Measurements from ENCODE around the gene GYS2. TPM values are rescaled to one million over a fixed set of nuclear protein-coding genes. Genes with fewer than 3 reads are reported as not detected.

Gene GYS2
- total and polyA plus RNA-seq, 9 of the 15 experiments (the other 6 are each of a cell fraction or from before 2014, with no cell fraction given), result not detected

DNA sequence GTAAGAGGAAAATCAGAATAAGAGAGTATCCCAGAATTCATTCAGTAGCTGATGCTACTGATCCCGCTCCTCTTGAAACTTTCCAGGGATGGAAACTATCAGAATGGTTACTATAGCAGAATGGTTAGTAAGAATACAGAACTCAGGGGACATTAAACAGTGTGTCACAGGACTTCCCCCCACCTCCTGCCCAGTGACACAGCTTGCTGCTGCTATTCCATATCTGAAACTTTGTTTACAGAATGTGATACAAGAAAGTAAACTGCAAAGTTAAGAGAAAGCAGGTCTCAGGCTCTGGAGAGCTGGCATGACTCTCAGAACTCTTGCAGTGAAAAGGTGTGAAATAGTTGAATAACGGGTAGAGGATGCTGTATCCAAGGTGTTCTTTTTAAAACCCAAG lies 75.2 kb downstream of the GYS2 start:
- CTCF ChIA-PET (ENCODE audit: low intra/inter-chr PET ratio), result no interaction called here
- no peaks in the 10 kb centered on the region for H3K36me3 ChIP-seq (ENCODE audit: control insufficient read depth, insufficient read depth, low read length)
- POLR2A ChIA-PET, result no interaction called here
- no peak overlapping the region for H3K27ac ChIP-seq (ENCODE audit: extremely low read depth, low read depth, low read length)
- FAIRE-seq, result no peak
- H3K9ac ChIP-seq (ENCODE audit: insufficient read depth in 1 of 2, low read depth in 2 of 2, low read length in 2 of 2), result no peak overlapping the region
- ATAC-seq, result no peak
- no peaks in the 10 kb centered on the region for H4K20me1 ChIP-seq (replicated peaks; ENCODE audit: control insufficient read depth, insufficient read depth, low read length)
- no TSS peak for BruUV-seq (replicated peaks)
- intact Hi-C loops (cut with micrococcal nuclease), result no loop called here
- WGBS (ENCODE audit: insufficient coverage, low coverage, missing lambda C conversion rate), result 11% methylated on average over 2 of the region's 2 CpGs
- peaks cover 4 to 13% of the 10 kb centered on the region in 2 experiments; a peak in 3 of 5 replicates for H3K27me3 ChIP-seq (ENCODE audit: control insufficient read depth in 2 of 2, insufficient read depth in 2 of 2, low read length in 2 of 2)
- H3K79me2 ChIP-seq (ENCODE audit: control insufficient read depth, insufficient read depth, low read length), result no peaks in the 10 kb centered on the region
- no peak for DNase-seq (ENCODE audit: extremely low read depth in 1 of 4, low spot score in 3 of 4)
- no peak overlapping the region for H3K4me2 ChIP-seq (ENCODE audit: insufficient read depth, low read length)
- H2AFZ ChIP-seq (ENCODE audit: low read depth, low read length), result no peak overlapping the region
- no peak overlapping the region for H3K4me3 ChIP-seq
- in situ Hi-C loops (cut with MboI), result no loop called here
- peaks cover 0 to 8% of the 10 kb centered on the region in 2 experiments; a peak in 2 of 5 replicates for H3K4me1 ChIP-seq (replicated peaks in 1 of 2; ENCODE audit: control insufficient read depth in 2 of 2, insufficient read depth in 2 of 2, low read length in 2 of 2)
- no peaks in the 10 kb centered on the region for H3K9me3 ChIP-seq (replicated peaks; ENCODE audit: control insufficient read depth, insufficient read depth, low read depth, low read length)
- no peaks in the 10 kb centered on the region for H3K9me1 ChIP-seq (ENCODE audit: control insufficient read depth, insufficient read depth, low read length)
- TF ChIP-seq, protein P1, sequence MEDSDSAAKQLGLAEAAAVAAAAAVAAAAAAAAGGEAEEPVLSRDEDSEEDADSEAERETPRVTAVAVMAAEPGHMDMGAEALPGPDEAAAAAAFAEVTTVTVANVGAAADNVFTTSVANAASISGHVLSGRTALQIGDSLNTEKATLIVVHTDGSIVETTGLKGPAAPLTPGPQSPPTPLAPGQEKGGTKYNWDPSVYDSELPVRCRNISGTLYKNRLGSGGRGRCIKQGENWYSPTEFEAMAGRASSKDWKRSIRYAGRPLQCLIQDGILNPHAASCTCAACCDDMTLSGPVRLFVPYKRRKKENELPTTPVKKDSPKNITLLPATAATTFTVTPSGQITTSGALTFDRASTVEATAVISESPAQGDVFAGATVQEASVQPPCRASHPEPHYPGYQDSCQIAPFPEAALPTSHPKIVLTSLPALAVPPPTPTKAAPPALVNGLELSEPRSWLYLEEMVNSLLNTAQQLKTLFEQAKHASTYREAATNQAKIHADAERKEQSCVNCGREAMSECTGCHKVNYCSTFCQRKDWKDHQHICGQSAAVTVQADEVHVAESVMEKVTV (CRISPR knock-in tag; IDR thresholded peaks at IDR 0.05), result no peak
- TF ChIP-seq ZNF766 (CRISPR knock-in tag; conservative IDR thresholded peaks at IDR 0.05) (no peak), HMBOX1 (IDR thresholded peaks at IDR 0.05) (no peak), SFPQ (IDR thresholded peaks at IDR 0.05; ENCODE audit: low read depth, low read length) (no peak), TFE3 (CRISPR knock-in tag; IDR thresholded peaks at IDR 0.05) (no peak), ERF (CRISPR knock-in tag; IDR thresholded peaks at IDR 0.05) (no peak), PYGO2 (tag; IDR thresholded peaks at IDR 0.05) (no peak), RFX7 (CRISPR knock-in tag; IDR thresholded peaks at IDR 0.05) (no peak), RAD21 (CRISPR knock-in tag; conservative IDR thresholded peaks at IDR 0.05 in 1 of 2, IDR thresholded peaks at IDR 0.05 in 1 of 2) (no peak), PHB (CRISPR knock-in tag; IDR thresholded peaks at IDR 0.05) (no peak), ZNF76 (CRISPR knock-in tag; IDR thresholded peaks at IDR 0.05; ENCODE audit: borderline replicate concordance) (no peak)
- TF ChIP-seq, protein P2, sequence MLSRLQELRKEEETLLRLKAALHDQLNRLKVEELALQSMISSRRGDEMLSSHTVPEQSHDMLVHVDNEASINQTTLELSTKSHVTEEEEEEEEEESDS (CRISPR knock-in tag; IDR thresholded peaks at IDR 0.05), result no peak
- TF ChIP-seq, protein P3, sequence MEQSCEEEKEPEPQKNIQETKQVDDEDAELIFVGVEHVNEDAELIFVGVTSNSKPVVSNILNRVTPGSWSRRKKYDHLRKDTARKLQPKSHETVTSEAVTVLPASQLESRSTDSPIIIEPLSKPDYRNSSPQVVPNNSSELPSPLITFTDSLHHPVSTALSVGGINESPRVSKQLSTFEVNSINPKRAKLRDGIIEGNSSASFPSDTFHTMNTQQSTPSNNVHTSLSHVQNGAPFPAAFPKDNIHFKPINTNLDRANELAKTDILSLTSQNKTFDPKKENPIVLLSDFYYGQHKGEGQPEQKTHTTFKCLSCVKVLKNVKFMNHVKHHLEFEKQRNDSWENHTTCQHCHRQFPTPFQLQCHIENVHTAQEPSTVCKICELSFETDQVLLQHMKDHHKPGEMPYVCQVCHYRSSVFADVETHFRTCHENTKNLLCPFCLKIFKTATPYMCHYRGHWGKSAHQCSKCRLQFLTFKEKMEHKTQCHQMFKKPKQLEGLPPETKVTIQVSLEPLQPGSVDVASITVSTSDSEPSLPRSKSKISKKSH (CRISPR knock-in tag; IDR thresholded peaks at IDR 0.05), result no peak

All from K562 (cell line).